ENCODE results near the gene KRTAP10-8.

Gene KRTAP10-8

GRCh38 chr21:44650973-44651675, 39.2 kb downstream of the KRTAP10-8 start:
- no peaks in the 10 kb centered on the region for H3K27me3 ChIP-seq
- H3K4me2 ChIP-seq = peak overlapping the region in 7 of 11 experiments; percentile 15 to 45 (median 20); a peak in 10 of 22 replicates
- H3K9me3 ChIP-seq (replicated peaks in 1 of 11) = peaks cover 23 to 69% (median 54%) of the 10 kb centered on the region in 11 experiments
- 0 out of 22 replicates have a peak overlapping the region, but pooled peaks of 1 of the 11 experiments have one; percentile 13 for H3K27ac ChIP-seq
- no peak for TF ChIP-seq Cebpa-rat (IDR thresholded peaks at IDR 0.05)
- peaks cover 0 to 72% (median 53%) of the 10 kb centered on the region in 10 experiments; a peak in 17 of 20 replicates for H3K4me1 ChIP-seq
- no peak overlapping the region for H3K9ac ChIP-seq
- no peaks in the 10 kb centered on the region for H4K20me1 ChIP-seq
- H3K36me3 ChIP-seq = peaks cover 0 to 1% (median 0%) of the 10 kb centered on the region in 11 experiments; a peak in 2 of 22 replicates
- no peak overlapping the region for H3K4me3 ChIP-seq

GRCh38 chr21:44653123-44653522, 41.2 kb downstream of the KRTAP10-8 start:
- peaks cover 34 to 86% (median 66%) of the 10 kb centered on the region in 11 experiments for H3K9me3 ChIP-seq (replicated peaks in 1 of 11)

GRCh38 chr21:44653656-44654575, 42.0 kb downstream of the KRTAP10-8 start:
- Histone ChIP-seq H3K4me1 (peaks cover 21 to 76% (median 59%) of the 10 kb centered on the region in 10 experiments), H3K27me3 (no peaks in the 10 kb centered on the region)

More at GRCh38 chr21:44653123-44653522, 41.2 kb downstream of the KRTAP10-8 start:
- Histone ChIP-seq H3K27me3 (no peaks in the 10 kb centered on the region), H4K20me1 (no peaks in the 10 kb centered on the region), H3K9ac (no peak overlapping the region), H3K4me3 (no peak overlapping the region), H3K36me3 (peaks cover 0 to 5% (median 0%) of the 10 kb centered on the region in 11 experiments; a peak in 2 of 22 replicates), H3K27ac (0 out of 22 replicates have a peak overlapping the region, but pooled peaks of 2 of the 11 experiments have one; percentile 21 to 24), H3K4me2 (peak overlapping the region in 7 of 11 experiments; percentile 3 to 67 (median 57); a peak in 11 of 22 replicates), H3K4me1 (peaks cover 13 to 76% (median 57%) of the 10 kb centered on the region in 10 experiments)
- TF ChIP-seq Cebpa-rat (IDR thresholded peaks at IDR 0.05) = no peak

GRCh38 chr21:44654576-44655175, 42.8 kb downstream of the KRTAP10-8 start, which contains the start of gene KRTAP12-4:
TSS of gene KRTAP12-4 (minus strand) at chr21:44654659. CDS start at chr21:44654614, 45 bp downstream.
- no peak for TF ChIP-seq Cebpa-rat (IDR thresholded peaks at IDR 0.05)
- H3K4me3 ChIP-seq = no peak within 1 kb of the TSS; a peak in 1 of 20 replicates
- H3K36me3 ChIP-seq = peaks cover 0 to 5% (median 0%) of the 10 kb centered on the region in 11 experiments; a peak in 2 of 22 replicates
- no peaks in the 10 kb centered on the region for H3K27me3 ChIP-seq
- peak within 1 kb of the TSS in 5 of 11 experiments; percentile 2 to 43 (median 24); a peak in 6 of 22 replicates for H3K27ac ChIP-seq
- H4K20me1 ChIP-seq = no peaks in the 10 kb centered on the region
- H3K4me2 ChIP-seq = peak within 1 kb of the TSS in 8 of 11 experiments; percentile 19 to 67 (median 53); a peak in 15 of 22 replicates
- H3K4me1 ChIP-seq = peaks cover 28 to 73% (median 58%) of the 10 kb centered on the region in 10 experiments
- H3K9ac ChIP-seq = no peak within 1 kb of the TSS
- peaks cover 31 to 96% (median 68%) of the 10 kb centered on the region in 11 experiments for H3K9me3 ChIP-seq (replicated peaks in 1 of 11)

More at GRCh38 chr21:44653656-44654575, 42.0 kb downstream of the KRTAP10-8 start:
- no peaks in the 10 kb centered on the region for H4K20me1 ChIP-seq
- peak overlapping the region in 8 of 11 experiments; percentile 19 to 67 (median 53); a peak in 15 of 22 replicates for H3K4me2 ChIP-seq
- H3K9me3 ChIP-seq (replicated peaks in 1 of 11) = peaks cover 34 to 94% (median 69%) of the 10 kb centered on the region in 11 experiments
- TF ChIP-seq Cebpa-rat (IDR thresholded peaks at IDR 0.05) = no peak
- H3K27ac ChIP-seq = peak overlapping the region in 5 of 11 experiments; percentile 2 to 43 (median 24); a peak in 6 of 22 replicates
- no peak overlapping the region; a peak in 1 of 20 replicates for H3K4me3 ChIP-seq
- H3K9ac ChIP-seq = no peak overlapping the region
- peaks cover 0 to 5% (median 0%) of the 10 kb centered on the region in 11 experiments; a peak in 2 of 22 replicates for H3K36me3 ChIP-seq

- Histone ChIP-seq H3K9ac (no peak overlapping the region), H3K4me2 (peak overlapping the region; percentile 59 to 89 (median 68); a peak in 21 of 22 replicates), H3K4me1 (peaks cover 29 to 59% (median 49%) of the 10 kb centered on the region in 10 experiments), H3K27me3 (no peaks in the 10 kb centered on the region), H3K36me3 (peaks cover 0 to 5% (median 0%) of the 10 kb centered on the region in 11 experiments; a peak in 2 of 22 replicates), H3K27ac (peak overlapping the region in 9 of 11 experiments; percentile 10 to 70 (median 65); a peak in 13 of 22 replicates), H3K4me3 (peak overlapping the region in 1 of 10 experiments; percentile 22; a peak in 1 of 20 replicates), H3K9me3 (replicated peaks in 1 of 11) (peaks cover 30 to 88% (median 59%) of the 10 kb centered on the region in 11 experiments), H4K20me1 (no peaks in the 10 kb centered on the region)
- no peak for TF ChIP-seq Cebpa-rat (IDR thresholded peaks at IDR 0.05)
These were observed 45.0 kb downstream of the KRTAP10-8 start for GRCh38 chr21:44656868-44657267.

- H3K9ac ChIP-seq = peak within 1 kb of the TSS in 8 of 11 experiments; percentile 4 to 47 (median 29); a peak in 8 of 22 replicates
- peaks cover 0 to 5% (median 0%) of the 10 kb centered on the region in 11 experiments; a peak in 2 of 22 replicates for H3K36me3 ChIP-seq
- peaks cover 29 to 50% (median 46%) of the 10 kb centered on the region in 10 experiments for H3K4me1 ChIP-seq
- no peaks in the 10 kb centered on the region for H4K20me1 ChIP-seq
- peak within 1 kb of the TSS in 10 of 11 experiments; percentile 29 to 70 (median 64); a peak in 17 of 22 replicates for H3K27ac ChIP-seq
- no peaks in the 10 kb centered on the region for H3K27me3 ChIP-seq
- peaks cover 31 to 78% (median 49%) of the 10 kb centered on the region in 11 experiments for H3K9me3 ChIP-seq (replicated peaks in 1 of 11)
- H3K4me3 ChIP-seq = peak within 1 kb of the TSS in 3 of 10 experiments; percentile 6 to 22 (median 19); a peak in 1 of 20 replicates
- no peak for TF ChIP-seq Cebpa-rat (IDR thresholded peaks at IDR 0.05)
- peak within 1 kb of the TSS; percentile 59 to 89 (median 68) for H3K4me2 ChIP-seq
These were observed 46.0 kb downstream of the KRTAP10-8 start, which contains the start of gene KRTAP12-3 for GRCh38 chr21:44657635-44658540. TSS of gene KRTAP12-3 (plus strand) at chr21:44657932. CDS start at chr21:44657980, 48 bp downstream.

GRCh38 chr21:44658541-44658910, 46.6 kb downstream of the KRTAP10-8 start:
- peak in 4 of 11 experiments; percentile 18 to 57 (median 28); a peak in 3 of 22 replicates for TF ChIP-seq Cebpa-rat (IDR thresholded peaks at IDR 0.05)

More at GRCh38 chr21:44658541-44658910, 46.6 kb downstream of the KRTAP10-8 start:
- peak overlapping the region in 10 of 11 experiments; percentile 29 to 70 (median 64); a peak in 17 of 22 replicates for H3K27ac ChIP-seq
- peaks cover 0 to 5% (median 0%) of the 10 kb centered on the region in 11 experiments; a peak in 2 of 22 replicates for H3K36me3 ChIP-seq
- peaks cover 34 to 72% (median 47%) of the 10 kb centered on the region in 11 experiments for H3K9me3 ChIP-seq (replicated peaks in 1 of 11)
- no peaks in the 10 kb centered on the region for H4K20me1 ChIP-seq
- 0 out of 20 replicates have a peak overlapping the region, but pooled peaks of 2 of the 10 experiments have one; percentile 6 to 19 for H3K4me3 ChIP-seq
- H3K4me1 ChIP-seq = peaks cover 29 to 44% (median 42%) of the 10 kb centered on the region in 10 experiments
- no peaks in the 10 kb centered on the region for H3K27me3 ChIP-seq
- peak overlapping the region in 5 of 11 experiments; percentile 4 to 47 (median 35); a peak in 6 of 22 replicates for H3K9ac ChIP-seq
- H3K4me2 ChIP-seq = peak overlapping the region; percentile 59 to 89 (median 68)
